GM19193 (cell line): ENCODE data around the gene CACNA1B.

ENCODE experiments used
- POLR2A ChIP-seq: IDR thresholded peaks from 4 replicates; pipeline ENCODE4 v1.6.1; 2011; ENCODE audit not compliant: insufficient read depth, insufficient read length; ENCODE audit errors: extremely low read depth

Gene CACNA1B

DNA sequence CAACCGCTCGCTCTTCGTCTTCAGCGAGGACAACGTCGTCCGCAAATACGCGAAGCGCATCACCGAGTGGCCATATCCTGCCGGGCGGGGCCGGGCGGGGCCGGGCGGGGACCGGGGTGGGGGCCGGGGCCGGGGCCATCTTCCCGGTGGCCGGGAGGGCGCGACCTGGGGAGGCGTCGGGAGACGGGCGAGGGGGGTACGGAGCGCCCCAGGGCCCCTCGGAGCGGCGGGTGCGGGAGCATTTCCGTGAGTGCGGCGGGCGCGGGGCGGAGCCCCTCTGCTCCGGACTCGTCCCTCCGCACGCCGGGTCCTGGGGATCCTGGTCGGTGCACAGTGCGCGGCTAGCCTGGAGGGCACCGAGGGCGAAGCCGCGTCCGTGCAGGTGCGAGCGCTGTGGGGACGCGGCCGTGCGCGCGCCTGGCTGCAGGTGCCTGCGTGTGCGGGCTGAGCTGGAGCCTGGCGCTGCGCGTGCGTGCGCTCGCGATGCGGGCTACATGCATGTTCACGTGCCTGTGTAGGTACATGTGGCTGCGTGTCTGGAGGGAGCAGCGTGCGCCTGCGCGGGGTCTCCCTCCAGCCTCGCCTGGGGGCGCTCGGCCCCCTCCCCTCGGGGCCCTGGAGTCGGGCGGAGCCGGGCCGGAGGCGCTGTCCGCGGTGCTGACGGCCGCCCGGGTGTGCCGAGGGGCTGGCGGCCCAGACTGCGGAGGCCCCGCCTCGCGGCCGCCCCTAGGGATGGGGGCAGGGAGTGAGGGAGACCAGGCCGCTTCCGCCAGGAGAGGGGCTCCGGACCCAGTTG, 762 bp downstream of the CACNA1B start:
- TF ChIP-seq POLR2A = no peak

DNA sequence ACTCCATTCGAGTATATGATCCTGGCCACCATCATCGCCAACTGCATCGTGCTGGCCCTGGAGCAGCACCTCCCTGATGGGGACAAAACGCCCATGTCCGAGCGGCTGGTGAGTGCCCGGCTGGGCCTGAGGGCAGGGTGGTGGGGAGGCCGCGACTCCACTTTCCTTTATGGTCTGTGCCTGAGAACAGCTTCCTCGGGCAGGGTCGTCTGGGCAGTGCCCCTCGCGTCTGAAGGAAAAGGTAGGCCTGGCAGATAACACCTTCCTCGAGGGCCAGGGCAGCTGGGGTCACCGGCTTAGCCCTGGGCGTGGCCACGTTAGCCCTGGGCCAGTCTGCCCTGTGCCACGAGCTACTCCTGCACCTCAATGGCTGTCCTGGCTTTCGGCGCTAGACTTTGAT, 1.5 kb downstream of the CACNA1B start:
- TF ChIP-seq POLR2A = no peak

DNA sequence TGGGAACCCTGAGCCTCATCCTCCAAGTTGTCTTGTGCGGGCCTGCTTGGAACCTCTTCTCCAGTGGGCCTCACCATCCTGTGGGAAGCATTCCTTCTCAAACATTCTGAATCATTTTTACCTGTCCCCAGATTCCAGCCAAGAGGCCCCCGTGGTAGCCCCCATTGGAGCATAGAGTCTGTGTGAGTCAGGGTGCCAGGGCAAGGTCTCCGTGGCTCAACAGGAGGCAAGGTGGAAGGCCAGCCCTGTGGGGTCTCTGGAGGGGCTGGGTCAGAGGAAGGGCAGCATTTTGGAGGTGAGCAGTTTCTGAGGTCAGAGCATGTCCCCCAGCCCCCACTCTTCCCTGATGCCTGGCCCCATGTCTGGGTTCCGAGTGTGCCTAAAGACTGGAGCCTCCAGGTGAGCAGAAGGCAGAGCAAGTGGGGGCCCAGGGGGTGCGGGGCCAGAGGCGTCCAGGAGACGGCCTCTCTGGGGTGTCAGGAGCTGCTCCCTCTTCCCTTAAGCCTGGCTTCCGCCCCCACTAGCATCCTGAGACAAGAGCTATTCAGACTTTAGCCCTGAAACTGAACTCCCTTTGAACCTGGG, 2.1 kb downstream of the CACNA1B start:
- TF ChIP-seq POLR2A = no peak

DNA sequence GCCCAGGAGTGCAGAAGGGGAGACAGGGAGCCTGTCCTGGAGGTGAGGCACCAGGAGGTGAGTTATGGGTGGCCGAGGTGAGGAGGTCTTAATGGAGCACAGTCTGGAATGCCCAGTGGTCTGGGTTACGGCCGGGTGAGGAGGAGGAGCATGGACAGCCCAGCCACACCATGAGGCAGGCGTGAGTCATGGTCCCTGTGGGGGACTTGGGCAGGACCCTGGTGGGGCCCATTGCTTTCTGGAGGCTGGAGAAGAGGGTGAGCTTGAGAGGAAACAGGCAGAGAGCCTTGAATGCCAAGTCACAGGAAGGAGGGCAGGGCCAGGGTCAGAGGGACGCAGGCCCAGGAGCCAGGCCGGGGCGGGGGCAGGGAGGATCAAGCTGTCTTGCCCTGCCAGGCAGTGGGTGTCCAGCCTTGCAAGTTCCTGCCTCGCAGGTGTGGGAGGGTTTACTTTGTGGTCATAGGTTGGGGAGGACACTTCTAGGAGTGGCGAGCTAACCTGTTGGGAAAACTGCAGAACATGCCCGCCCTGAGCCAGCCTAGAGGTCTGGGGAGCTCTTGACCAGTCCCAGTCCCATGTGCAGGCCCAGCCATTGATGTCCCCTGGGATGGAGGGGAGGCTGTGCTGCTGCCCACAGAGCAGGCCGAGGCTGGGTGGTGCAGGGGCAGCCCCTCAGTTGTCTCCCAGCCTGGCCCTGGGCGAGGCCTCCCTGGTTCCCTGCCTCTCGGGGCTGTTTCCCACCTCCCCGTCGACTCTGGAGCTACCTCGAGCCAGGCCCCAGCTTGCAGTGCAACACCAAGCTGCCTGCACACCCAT, 2.8 kb downstream of the CACNA1B start:
- no peak for TF ChIP-seq POLR2A

DNA sequence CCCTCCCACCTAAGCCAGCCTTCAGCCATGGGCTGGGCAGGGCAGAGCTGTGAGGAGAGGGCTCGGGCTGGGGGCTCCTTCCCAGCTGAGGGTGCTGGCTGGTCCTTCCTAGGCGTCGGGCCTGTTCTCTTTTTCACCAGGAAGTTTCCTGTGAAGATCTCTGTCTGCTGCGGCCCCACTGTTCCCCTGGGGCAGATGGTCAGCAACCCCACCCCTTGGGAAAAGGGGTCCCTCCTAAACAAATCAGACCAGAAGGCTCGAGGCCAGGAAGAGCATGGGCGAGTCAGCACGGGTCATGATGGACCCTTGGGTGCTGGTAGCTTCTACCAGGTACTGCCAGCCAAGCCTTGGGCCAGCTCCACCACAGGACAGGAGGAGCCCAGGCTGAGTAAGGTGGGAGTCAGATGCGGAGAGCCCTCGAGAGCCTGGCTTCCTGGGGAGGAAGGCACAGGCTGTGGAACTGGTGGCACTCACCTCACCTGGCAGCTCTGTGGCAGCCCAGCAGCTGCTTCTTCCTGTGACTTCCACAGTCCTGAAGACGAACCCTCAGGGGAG, 3.5 kb downstream of the CACNA1B start:
- TF ChIP-seq POLR2A = no peak

DNA sequence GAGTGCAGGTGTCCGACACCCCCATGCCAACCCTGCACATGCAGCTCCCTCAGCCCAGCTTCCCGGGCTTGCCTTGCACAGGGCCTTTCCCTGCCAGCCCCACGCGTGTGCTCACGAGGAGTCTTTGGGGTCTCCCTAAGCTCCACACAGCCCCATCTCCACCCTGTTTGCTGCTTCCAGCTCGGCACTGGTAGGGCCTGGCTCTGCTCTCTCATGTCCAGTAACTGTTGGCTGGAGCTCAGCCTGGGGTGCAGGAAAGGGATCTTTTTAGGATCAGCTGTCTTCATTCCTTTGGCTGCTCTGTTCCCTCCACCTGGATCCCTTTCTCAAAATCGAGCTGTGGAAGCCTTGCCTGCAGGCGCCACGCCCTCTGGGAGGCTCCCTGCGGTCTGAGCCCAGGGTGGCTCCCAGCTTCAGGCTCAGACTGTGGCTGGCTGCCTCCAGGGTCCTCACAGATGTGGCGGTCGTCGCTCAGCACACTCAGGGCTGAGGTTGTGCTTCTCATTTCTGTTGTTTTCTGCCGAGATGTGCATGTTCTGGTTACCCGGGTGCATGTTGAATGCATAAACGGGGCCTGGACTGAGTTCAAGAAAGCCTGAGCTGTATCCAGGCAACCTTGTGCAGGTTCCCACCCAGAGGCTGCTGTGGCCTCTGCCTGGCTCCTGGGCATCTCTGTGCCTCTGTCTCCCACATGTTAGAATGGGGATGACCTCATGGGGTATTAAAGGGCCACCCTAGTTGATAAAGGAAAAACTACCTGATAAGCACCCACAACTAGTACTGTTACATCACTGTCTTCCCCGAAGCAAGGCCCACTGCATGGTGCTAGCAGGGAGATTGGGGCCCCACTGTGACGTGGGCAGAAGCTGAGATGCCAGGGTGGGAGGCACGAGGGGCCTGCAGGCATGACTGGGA, 4.3 kb downstream of the CACNA1B start:
- TF ChIP-seq POLR2A = no peak

DNA sequence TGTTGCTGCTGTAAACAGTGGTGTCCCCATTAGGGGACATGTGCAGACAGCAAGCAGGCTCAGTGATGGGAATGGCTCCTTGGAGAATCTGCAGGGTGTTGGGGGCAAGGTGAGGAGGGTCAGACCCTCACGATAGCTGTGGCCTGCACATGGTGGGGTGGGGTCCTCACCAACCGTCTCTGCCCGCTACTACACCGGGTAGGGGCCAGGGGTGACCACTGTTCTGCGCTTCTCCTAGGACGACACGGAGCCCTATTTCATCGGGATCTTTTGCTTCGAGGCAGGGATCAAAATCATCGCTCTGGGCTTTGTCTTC, 4.9 kb downstream of the CACNA1B start:
- no peak for TF ChIP-seq POLR2A

DNA sequence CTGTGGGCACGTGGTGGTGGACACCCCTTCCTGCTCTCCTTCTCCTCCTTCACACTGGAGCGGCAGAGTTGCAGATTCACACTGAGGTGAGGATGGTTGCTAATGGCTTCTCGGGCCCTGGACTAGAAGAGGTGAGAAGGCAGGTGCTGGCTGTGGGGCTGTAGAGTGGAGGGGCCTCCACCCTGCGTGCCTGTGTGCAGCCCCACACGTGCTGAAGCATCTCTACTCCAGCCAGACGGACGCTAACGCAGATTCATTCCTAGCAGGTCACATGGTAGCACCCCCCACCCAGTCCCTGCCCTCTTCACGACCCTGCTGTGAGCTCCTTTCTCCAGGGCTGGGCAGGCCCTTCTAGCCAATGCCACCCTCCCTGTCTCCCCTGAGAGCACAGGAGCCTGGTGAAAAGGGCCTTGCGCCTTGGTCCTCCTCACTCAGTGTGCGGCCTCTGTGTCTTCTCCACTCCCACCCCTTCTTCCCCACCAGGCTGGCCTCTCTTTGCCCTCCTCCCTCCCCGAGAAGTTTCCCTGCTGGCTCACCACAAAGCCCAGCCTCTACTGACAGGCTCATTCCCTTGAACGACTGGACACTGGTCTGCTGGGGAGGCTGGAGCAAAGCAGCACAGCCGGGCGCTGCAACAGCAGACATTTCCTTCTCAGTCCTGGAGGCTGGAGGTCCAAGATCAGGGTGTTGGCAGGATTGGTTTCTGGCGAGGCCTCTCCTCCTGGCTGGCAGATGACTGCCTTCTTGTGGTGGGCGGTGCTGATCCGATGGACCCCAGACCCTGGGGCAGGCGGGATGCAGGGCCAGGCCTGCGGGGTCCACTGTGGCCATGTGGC, 14.2 kb downstream of the CACNA1B start:
- no peak for TF ChIP-seq POLR2A

DNA sequence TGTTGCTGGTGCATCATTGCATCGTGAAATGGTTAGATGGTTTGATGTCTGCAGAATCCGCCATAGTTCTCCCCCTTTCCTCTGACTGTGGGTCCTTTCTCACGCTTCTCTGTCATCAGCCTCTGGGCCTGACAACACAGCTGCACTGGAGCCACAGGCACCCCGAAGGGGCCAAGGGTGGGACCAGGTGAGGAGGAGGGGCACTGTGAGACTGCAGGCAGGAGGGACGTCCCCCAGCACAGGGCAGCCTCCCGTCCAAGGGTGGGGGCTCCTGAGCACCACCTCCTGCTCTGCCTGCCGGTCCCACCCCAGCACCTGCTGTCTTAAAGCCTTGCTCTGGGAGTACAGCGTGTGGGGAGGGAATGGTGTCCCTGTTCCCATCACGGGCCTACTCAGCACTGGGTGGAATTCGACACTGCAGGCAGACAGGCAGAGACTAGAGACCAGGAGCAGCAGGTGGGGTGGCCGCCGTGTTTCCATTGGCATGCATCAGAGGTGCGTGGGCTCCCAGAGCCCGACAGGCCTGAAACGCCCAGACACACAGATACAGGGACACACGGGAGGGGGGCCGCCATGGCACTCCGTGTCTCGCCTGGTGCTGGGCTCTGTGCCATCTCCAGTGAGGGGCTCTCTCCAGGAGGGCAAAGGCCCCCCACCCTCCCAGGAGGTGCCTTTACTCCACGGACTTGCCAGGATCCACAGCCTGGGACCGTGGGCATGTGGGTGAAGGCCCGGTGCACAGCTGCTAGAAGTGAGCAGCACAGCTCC, 15.0 kb downstream of the CACNA1B start:
- no peak for TF ChIP-seq POLR2A

DNA sequence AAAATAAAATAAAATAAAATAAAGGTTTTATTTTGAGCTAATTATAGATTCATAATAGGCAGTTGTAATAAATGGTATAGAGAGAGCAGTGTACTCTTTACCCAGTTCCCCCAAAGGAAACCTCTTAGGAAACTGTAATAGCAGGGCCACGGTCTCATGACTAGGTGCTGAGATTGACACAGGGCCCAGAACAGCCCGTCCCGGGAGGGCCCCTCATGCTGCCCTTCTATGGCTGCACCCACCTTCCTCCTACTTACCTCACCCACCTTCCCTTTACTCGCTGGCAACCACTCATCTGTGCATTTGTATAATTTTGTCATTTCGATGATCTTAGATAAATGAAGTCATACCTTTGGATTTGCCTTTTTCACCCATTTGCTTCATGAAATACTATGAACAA, 16.1 kb downstream of the CACNA1B start:
- no peak for TF ChIP-seq POLR2A

DNA sequence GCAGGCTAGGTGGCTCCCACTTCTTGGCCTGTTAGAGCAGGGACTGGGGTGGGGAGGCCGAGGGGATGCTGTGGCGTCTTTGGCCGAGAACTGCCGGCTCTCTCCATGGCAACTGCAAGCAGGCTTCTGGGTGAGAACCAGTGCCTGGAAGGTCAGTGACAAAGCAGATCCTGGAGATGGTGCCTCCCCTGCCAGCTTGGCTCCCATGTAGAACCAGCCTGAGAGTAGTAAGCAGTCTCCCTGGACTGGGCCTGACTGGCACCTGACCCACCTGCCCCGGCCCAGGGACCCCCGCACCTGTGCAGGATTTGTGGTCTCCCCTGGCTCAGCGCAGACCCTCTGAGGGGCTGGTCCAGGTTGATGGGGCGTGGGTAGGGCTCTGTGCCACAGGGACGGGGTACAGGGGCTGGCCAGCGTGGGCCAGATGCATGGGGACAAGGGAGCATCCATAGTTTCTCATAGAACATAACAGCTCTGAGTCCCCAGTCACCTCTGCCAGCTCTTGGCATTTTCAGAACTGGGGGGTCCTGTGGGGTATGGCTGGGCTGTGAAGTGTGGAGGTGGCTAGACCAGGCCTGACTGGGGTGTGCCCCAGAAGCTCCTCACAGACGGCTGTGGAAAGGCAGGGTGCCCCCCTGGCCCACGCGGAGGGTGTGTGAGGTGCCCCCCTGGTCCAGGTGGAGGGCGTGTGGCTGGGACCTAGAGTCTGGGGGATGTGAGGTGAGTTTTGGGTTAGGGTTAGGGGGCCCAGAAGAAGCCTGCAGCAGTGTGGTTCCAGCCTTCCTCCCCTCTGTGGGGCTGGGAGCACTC, 22.2 kb downstream of the CACNA1B start:
- TF ChIP-seq POLR2A = no peak

DNA sequence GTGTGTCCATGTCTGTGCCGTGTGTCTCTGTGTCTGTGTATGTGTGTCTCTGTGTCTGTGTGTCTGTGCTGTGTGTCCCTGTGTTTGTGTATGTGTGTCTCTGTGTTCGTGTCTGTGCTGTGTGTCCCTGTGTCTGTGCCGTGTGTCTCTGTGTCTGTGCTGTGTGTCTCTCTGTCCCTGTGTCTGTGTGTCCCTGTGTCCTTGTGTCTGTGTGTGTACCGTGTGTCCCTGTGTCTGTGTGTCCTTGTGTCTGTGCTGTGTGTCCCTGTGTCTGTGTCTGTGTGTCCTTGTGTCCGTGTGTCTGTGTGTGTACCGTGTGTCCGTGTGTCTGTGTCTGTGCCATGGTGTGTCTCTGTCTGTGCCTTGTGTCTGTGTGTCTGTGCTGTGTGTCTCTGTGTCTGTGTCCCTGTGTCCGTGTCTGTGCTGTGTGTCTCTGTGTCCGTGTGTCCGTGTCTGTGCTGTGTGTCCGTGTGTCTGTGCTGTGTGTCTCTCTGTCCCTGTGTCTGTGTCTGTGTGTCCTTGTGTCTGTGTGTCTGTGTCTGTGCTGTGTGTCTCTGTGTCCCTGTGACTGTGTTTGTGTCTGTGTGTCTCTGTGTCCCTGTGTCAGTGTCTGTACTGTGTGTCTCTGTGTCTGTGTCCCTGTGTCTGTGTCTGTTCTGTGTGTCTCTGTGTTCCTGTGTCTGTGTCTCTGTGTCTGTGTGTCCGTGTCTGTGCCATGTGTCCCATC, 23.2 kb downstream of the CACNA1B start:
- no peak for TF ChIP-seq POLR2A

DNA sequence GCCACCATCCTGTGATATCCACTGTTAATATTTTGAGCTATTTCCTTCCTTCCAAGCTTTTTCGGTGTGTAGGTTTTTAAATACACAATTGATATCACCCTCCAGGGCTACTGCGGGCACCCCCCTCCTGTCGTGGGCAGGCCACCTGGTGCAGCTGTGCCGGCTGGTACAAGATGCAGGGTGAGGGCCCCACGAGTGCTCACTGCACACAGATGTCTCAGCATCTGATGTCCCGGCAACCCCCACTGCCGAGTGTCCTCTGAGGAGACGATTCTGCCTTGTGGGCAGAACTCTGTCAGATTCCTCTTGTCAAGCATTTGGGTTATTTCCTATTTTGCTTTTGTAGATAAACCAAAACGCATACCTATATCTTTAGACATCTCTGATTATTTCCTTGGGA, 25.1 kb downstream of the CACNA1B start:
- TF ChIP-seq POLR2A = no peak
